ENCODE measurements around the gene TSHZ2.

- TF ChIP-seq CTCF (IDR thresholded peaks at IDR 0.05; ENCODE audit: low read length) (no peak), EZH2 (IDR thresholded peaks at IDR 0.05; ENCODE audit: borderline replicate concordance, low read length) (no peak)
Observed at GRCh38 chr20:53515749-53516148, 543.6 kb downstream of the TSHZ2 start.

Data from OCI-LY1 (cell line).